ENCODE data around the gene TEDDM1. TPM values are rescaled to one million over a fixed set of nuclear protein-coding genes. Genes with fewer than 3 reads are reported as not detected.
"Not testable (repeated sequence)": the region's sequence is repeated elsewhere in the genome, so short reads cannot be mapped to it uniquely, and the experiment has no call there.

TEDDM1 gene
- total RNA-seq (not detected), polyA plus RNA-seq (not detected)
- long read RNA-seq, donor 1, result 0 reads
- long read RNA-seq, donor 2, result 0 reads
- long read RNA-seq, donor 3, result 0 reads
- long read RNA-seq, donor 4, result 0 reads
- long read RNA-seq, donor 5, result 0 reads
- long read RNA-seq, donor 6, result 0 reads
- long read RNA-seq, donor 7, result 0 reads
- long read RNA-seq, donor 8, result 0 reads
- long read RNA-seq, donor 9, result 0 reads
- long read RNA-seq, donor 10, result 0 reads

GRCh38 chr1:182400567-182400966 is at the start of gene TEDDM1:
TSS of gene TEDDM1 (minus strand) at chr1:182400667. CDS start at chr1:182400485, 182 bp downstream.
- Histone ChIP-seq H3K27me3 (no peaks in the 10 kb centered on the region), H3K4me3 (no peak within 1 kb of the TSS), H3K9me3 (peaks cover 0 to 6% (median 1%) of the 10 kb centered on the region in 4 donors), H3K4me1 (peaks cover 5 to 26% (median 21%) of the 10 kb centered on the region in 4 donors), H3K36me3 (no peaks in the 10 kb centered on the region), H3K27ac (no peak within 1 kb of the TSS)
- 91 to 99% (median 93%) methylated on average over 4 of the region's 4 CpGs for WGBS, 5 donors
- intact Hi-C loops (cut with DNase I; ENCODE audit: low total_unique reads), result loop anchor here (5.0 kb wide), 1 partner anchor 318 kb away; no protein-coding TSS in a partner anchor
- no peak for DNase-seq
- TF ChIP-seq POLR2AphosphoS5 (IDR thresholded peaks at IDR 0.05) (no peak), POLR2A (IDR thresholded peaks at IDR 0.05) (no peak), CTCF (IDR thresholded peaks at IDR 0.05) (no peak), EP300 (IDR thresholded peaks at IDR 0.05) (no peak)

GRCh38 chr1:182450087-182450486 is 49.6 kb upstream of the TEDDM1 start, which contains the start of gene RGSL1:
TSS of gene RGSL1 (plus strand) at chr1:182450146. CDS start at chr1:182450166, 20 bp downstream.
- no peak within 1 kb of the TSS for H3K4me3 ChIP-seq
- DNase-seq, result no peak
- TF ChIP-seq POLR2AphosphoS5 (IDR thresholded peaks at IDR 0.05), result no peak
- no peak for TF ChIP-seq EP300 (IDR thresholded peaks at IDR 0.05)
- TF ChIP-seq POLR2A (IDR thresholded peaks at IDR 0.05), result no peak
- no peak for TF ChIP-seq CTCF (IDR thresholded peaks at IDR 0.05)
- H3K4me1 ChIP-seq, result no peaks in the 10 kb centered on the region
- H3K27ac ChIP-seq, result no peak within 1 kb of the TSS
- no peaks in the 10 kb centered on the region for H3K36me3 ChIP-seq
- H3K27me3 ChIP-seq, result no peaks in the 10 kb centered on the region
- intact Hi-C loops (cut with DNase I; ENCODE audit: low total_unique reads), result no loop called here
- H3K9me3 ChIP-seq, result no peaks in the 10 kb centered on the region

GRCh38 chr1:182447660-182448059 is 47.2 kb upstream of the TEDDM1 start:
- TF ChIP-seq POLR2AphosphoS5 (IDR thresholded peaks at IDR 0.05) (no peak), POLR2A (IDR thresholded peaks at IDR 0.05) (no peak), CTCF (IDR thresholded peaks at IDR 0.05) (no peak), EP300 (IDR thresholded peaks at IDR 0.05) (no peak)
- no peaks in the 10 kb centered on the region for H3K9me3 ChIP-seq
- H3K4me3 ChIP-seq, result no peak overlapping the region
- intact Hi-C loops (cut with DNase I; ENCODE audit: low total_unique reads), result no loop called here
- no peaks in the 10 kb centered on the region for H3K27me3 ChIP-seq
- no peak overlapping the region for H3K27ac ChIP-seq
- H3K4me1 ChIP-seq, result no peaks in the 10 kb centered on the region
- 86 to 94% (median 91%) methylated on average over 1 of the region's 1 CpG for WGBS, 5 donors
- DNase-seq, result no peak
- H3K36me3 ChIP-seq, result no peaks in the 10 kb centered on the region

GRCh38 chr1:182447124-182447523 is 46.7 kb upstream of the TEDDM1 start:
- intact Hi-C loops (cut with DNase I; ENCODE audit: low total_unique reads); H3K36me3 ChIP-seq; H3K27me3 ChIP-seq; DNase-seq; H3K9me3 ChIP-seq; H3K27ac ChIP-seq; H3K4me3 ChIP-seq; H3K4me1 ChIP-seq: not testable (repeated sequence)
- WGBS, 5 donors, result 89 to 100% (median 96%) methylated on average over 2 of the region's 2 CpGs

GRCh38 chr1:182446033-182446669 is 45.7 kb upstream of the TEDDM1 start:
- Histone ChIP-seq H3K36me3 (no peaks in the 10 kb centered on the region), H3K27ac (no peak overlapping the region), H3K9me3 (no peaks in the 10 kb centered on the region), H3K27me3 (no peaks in the 10 kb centered on the region), H3K4me3 (no peak overlapping the region), H3K4me1 (no peaks in the 10 kb centered on the region)
- DNase-seq, result peak in 1 of 2 donors; percentile 52
- 0 to 3% (median 1%) methylated on average over 3 of the region's 3 CpGs for WGBS, 5 donors
- intact Hi-C loops (cut with DNase I; ENCODE audit: low total_unique reads), result no loop called here
- TF ChIP-seq POLR2A (IDR thresholded peaks at IDR 0.05) (no peak), CTCF (IDR thresholded peaks at IDR 0.05) (peak in 4 of 7 experiments; percentile 40 to 54 (median 50)), POLR2AphosphoS5 (IDR thresholded peaks at IDR 0.05) (no peak), EP300 (IDR thresholded peaks at IDR 0.05) (no peak)

All from stomach (tissue), 19 donors.